ES-I3 (cell line): ENCODE measurements around the gene EED.

ENCODE experiments used
- H3K36me3 ChIP-seq: 2 replicates; pipeline ENCODE4 v1.6.1; 2013; ENCODE audit warnings: mild to moderate bottlenecking, low read length, control low read depth, moderate library complexity; ENCODE audit not compliant: insufficient read depth
- H3K4me1 ChIP-seq: 2 replicates; pipeline ENCODE4 v1.6.1; 2013; ENCODE audit warnings: mild to moderate bottlenecking, control low read depth, low read length; ENCODE audit not compliant: insufficient read depth
- H3K9ac ChIP-seq: 2 replicates; pipeline ENCODE4 v1.6.1; 2013; ENCODE audit warnings: low read depth, mild to moderate bottlenecking, low read length, moderate library complexity
- H3K9me3 ChIP-seq: 2 replicates; pipeline ENCODE4 v1.6.1; 2013; ENCODE audit warnings: mild to moderate bottlenecking, low read length, moderate library complexity; ENCODE audit not compliant: control insufficient read depth, insufficient read depth

Gene EED

DNA sequence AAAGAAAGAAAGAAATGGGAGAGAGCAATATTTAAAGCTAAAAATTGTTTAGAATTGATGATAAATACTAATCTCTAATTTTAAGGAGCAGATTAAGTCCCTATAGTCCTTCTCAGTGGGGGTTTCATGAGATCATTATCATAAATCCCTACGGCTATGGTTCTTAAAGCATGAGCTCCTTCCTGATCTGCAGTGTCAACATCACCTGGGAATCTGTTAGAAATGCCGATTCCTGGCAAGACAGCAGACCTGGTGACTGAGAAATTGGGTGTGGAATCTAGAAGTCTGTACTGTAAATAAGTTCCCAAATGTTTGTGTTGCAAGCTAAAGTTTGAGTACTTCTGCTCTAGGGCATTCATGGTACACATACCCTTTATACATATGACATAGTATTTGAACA is 70.1 kb downstream of the EED start:
- Histone ChIP-seq H3K9me3 (no peaks in the 10 kb centered on the region), H3K36me3 (peaks cover 5% of the 10 kb centered on the region; the same call in 1 of the 2 replicates), H3K9ac (no peak overlapping the region), H3K4me1 (no peaks in the 10 kb centered on the region)
